SK-N-MC (cell line): Measurements from ENCODE around the gene ARID1A.

Experiments
- EZH2 ChIP-seq: fragments of 200-600 bp; sonication (generic); IDR thresholded peaks from one replicate; pipeline ENCODE4 v1.6.1; 2017; ENCODE audit warnings: antibody characterized with exemption
- FOXP2 ChIP-seq: optimal IDR thresholded peaks from 2 replicates; pipeline ENCODE3; 2011; ENCODE audit warnings: mild to moderate bottlenecking, moderate library complexity; ENCODE audit not compliant: insufficient read depth; ENCODE audit errors: extremely low read length, control extremely low read depth
- POLR2AphosphoS5 ChIP-seq: IDR thresholded peaks from 2 replicates; pipeline ENCODE4 v1.6.1; 2012; ENCODE audit warnings: mild to moderate bottlenecking, low read depth, low read length, borderline replicate concordance

- TF ChIP-seq EZH2 (no peak), POLR2AphosphoS5 (no peak), FOXP2 (no peak)
Observed at GRCh38 chr1:26700711-26701110, 4.9 kb downstream of the ARID1A start.
